Activated CD8-positive, alpha-beta T cell treated with anti-CD3 and anti-CD28 coated beads, Interleukin-2, amount 10 ng/mL, durations not matched to agents 7 days and 5 days (primary cell): Measurements from ENCODE around the gene MSI2. TPM values are rescaled to one million over a fixed set of nuclear protein-coding genes. Genes with fewer than 3 reads are reported as not detected.

Experiments used
- ATAC-seq: fragments of 150-1000 bp; cut with Tn5 transposase; one replicate; pipeline ENCODE4 v1.10.0; 2021; ENCODE audit warnings: moderate library complexity
- CTCF ChIA-PET: fragments of 350-600 bp; sonication (Branson Sonifier 250); formaldehyde crosslinking; loops from one replicate; lab custom pipeline; 2021; ENCODE audit warnings: antibody characterized with exemption; lab: Charles Lee
- POLR2A ChIA-PET: fragments of 350-600 bp; sonication (Branson Sonifier 250); formaldehyde crosslinking; loops from one replicate; lab custom pipeline; 2021; ENCODE audit warnings: antibody characterized with exemption; lab: Charles Lee
- DNase-seq: peaks from one replicate; pipeline ENCODE4 v3.0.0-alpha.2; 2020
- H3K27ac Mint-ChIP-seq: one replicate; pipeline ENCODE4 v1.8.0; 2021; ENCODE audit warnings: mild to moderate bottlenecking, mixed read lengths
- H3K27me3 Mint-ChIP-seq: one replicate; pipeline ENCODE4 v1.8.0; 2021; ENCODE audit warnings: low read depth, mixed read lengths
- H3K36me3 Mint-ChIP-seq: one replicate; pipeline ENCODE4 v1.8.0; 2021; ENCODE audit warnings: low read depth, mixed read lengths
- H3K4me1 Mint-ChIP-seq: one replicate; pipeline ENCODE4 v1.8.0; 2021; ENCODE audit warnings: low read depth, mixed read lengths
- H3K4me3 Mint-ChIP-seq: one replicate; pipeline ENCODE4 v1.8.0; 2021; ENCODE audit warnings: mild to moderate bottlenecking, mixed read lengths
- H3K9me3 Mint-ChIP-seq: one replicate; pipeline ENCODE4 v1.8.0; 2022; ENCODE audit warnings: mixed read lengths; ENCODE audit not compliant: insufficient read depth
- total RNA-seq, 2 experiments: library from RNA; stranded (reverse); gene quantifications; one replicate each; pipeline ENCODE4 v1.2.3, GENCODE V29; 2021

Gene MSI2
- total RNA-seq, 2 experiments from 2014 or later, result 123 to 125 TPM

GRCh38 chr17:57640079-57640478 is 383.8 kb downstream of the MSI2 start:
- peaks cover 12% of the 10 kb centered on the region for H3K36me3 Mint-ChIP-seq
- no peak overlapping the region for H3K4me3 Mint-ChIP-seq
- no peaks in the 10 kb centered on the region for H3K9me3 Mint-ChIP-seq
- no peak overlapping the region for H3K27ac Mint-ChIP-seq
- H3K27me3 Mint-ChIP-seq, result no peaks in the 10 kb centered on the region
- H3K4me1 Mint-ChIP-seq, result no peaks in the 10 kb centered on the region
- DNase-seq (no peak), ATAC-seq (no peak)
- POLR2A ChIA-PET, result no interaction called here
- CTCF ChIA-PET, result interaction anchor here (0.8 kb wide), 1 partner anchor 32 kb away, joined by 3 read pairs; no protein-coding TSS in a partner anchor

DNA sequence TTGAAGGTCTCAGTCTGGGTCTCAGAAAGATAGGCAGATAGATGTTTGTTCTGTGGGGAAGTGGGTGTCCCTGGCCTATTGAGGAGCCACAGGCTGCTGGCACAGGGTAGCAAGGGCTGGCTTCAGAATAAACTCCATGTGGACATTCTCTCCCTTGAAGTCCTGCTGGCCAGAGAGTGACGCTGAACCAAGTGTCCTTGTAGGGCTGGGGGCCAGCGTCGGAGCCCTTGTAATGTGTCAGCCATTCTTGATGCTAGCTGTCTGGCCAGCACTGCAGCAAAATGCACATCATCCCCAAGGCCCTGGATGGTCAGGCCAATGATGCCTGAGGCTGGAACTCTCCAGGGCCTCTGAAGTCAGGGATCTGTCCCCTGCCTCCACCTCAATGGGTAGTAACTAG is 385.4 kb downstream of the MSI2 start:
- H3K36me3 Mint-ChIP-seq, result peaks cover 13% of the 10 kb centered on the region
- ChIA-PET CTCF (interaction anchor here (1.0 to 3.5 kb wide), 4 partner anchors 30 to 399 kb away, joined by 4 to 26 read pairs (median 9); no protein-coding TSS in a partner anchor), POLR2A (no interaction called here)
- no peak for DNase-seq
- no peak overlapping the region for H3K27ac Mint-ChIP-seq
- no peaks in the 10 kb centered on the region for H3K27me3 Mint-ChIP-seq
- H3K9me3 Mint-ChIP-seq, result no peaks in the 10 kb centered on the region
- H3K4me3 Mint-ChIP-seq, result no peak overlapping the region
- peaks cover 11% of the 10 kb centered on the region for H3K4me1 Mint-ChIP-seq
- no peak for ATAC-seq

GRCh38 chr17:57643062-57643461 is 386.7 kb downstream of the MSI2 start:
- Mint-ChIP-seq H3K36me3 (peaks cover 15% of the 10 kb centered on the region), H3K27me3 (no peaks in the 10 kb centered on the region)

GRCh38 chr17:57644326-57644725 is 388.0 kb downstream of the MSI2 start:
- Mint-ChIP-seq H3K27me3 (no peaks in the 10 kb centered on the region), H3K4me1 (peaks cover 12% of the 10 kb centered on the region), H3K36me3 (peaks cover 11% of the 10 kb centered on the region), H3K27ac (peak overlapping the region; percentile 17), H3K9me3 (no peaks in the 10 kb centered on the region), H3K4me3 (no peak overlapping the region)
- POLR2A ChIA-PET, result interaction anchor here (0.6 kb wide), 1 partner anchor 45 kb away, joined by 4 read pairs; no protein-coding TSS in a partner anchor
- DNase-seq (no peak), ATAC-seq (no peak)
- CTCF ChIA-PET, result no interaction called here

More at GRCh38 chr17:57643062-57643461, 386.7 kb downstream of the MSI2 start:
- Mint-ChIP-seq H3K9me3 (no peaks in the 10 kb centered on the region), H3K4me1 (peaks cover 12% of the 10 kb centered on the region), H3K4me3 (no peak overlapping the region), H3K27ac (no peak overlapping the region)
- DNase-seq (no peak), ATAC-seq (no peak)
- POLR2A ChIA-PET, result no interaction called here
- CTCF ChIA-PET, result interaction anchor here (1.0 to 3.5 kb wide), 3 partner anchors 29 to 140 kb away, joined by 4 to 26 read pairs (median 14); no protein-coding TSS in a partner anchor

GRCh38 chr17:57645950-57646665 is 389.8 kb downstream of the MSI2 start:
- Mint-ChIP-seq H3K36me3 (peaks cover 9% of the 10 kb centered on the region), H3K4me1 (peaks cover 12% of the 10 kb centered on the region), H3K4me3 (no peak overlapping the region), H3K27ac (peak overlapping the region; percentile 5), H3K27me3 (no peaks in the 10 kb centered on the region), H3K9me3 (no peaks in the 10 kb centered on the region)
- DNase-seq (peak; percentile 37), ATAC-seq (peak; percentile 68)
- CTCF ChIA-PET, result interaction anchor here (0.9 to 1.6 kb wide), 5 partner anchors 25 to 187 kb away, joined by 3 to 4 read pairs (median 3); no protein-coding TSS in a partner anchor
- POLR2A ChIA-PET, result no interaction called here

DNA sequence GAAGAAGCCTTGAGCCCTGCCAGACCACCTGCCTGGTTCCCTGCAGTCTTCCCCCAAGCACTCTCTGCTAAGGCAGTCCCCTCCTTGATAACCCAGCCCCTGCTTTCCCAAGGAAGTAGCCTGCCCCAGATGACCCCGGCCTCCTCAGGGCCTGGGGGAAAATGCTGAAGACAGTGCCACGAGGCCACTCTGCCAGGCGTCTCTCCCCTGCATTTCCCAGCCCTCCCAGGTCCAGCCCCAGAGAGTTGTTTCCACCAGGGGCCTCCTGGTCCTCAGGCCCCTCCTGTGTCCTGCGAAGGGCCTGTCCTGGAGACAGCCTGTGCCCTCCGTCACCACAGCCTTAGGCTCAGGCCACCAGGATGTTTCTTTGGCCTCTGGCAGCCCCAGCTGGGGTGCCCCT is 392.4 kb downstream of the MSI2 start:
- ATAC-seq (no peak), DNase-seq (no peak)
- Mint-ChIP-seq H3K9me3 (no peaks in the 10 kb centered on the region), H3K27ac (no peak overlapping the region), H3K27me3 (no peaks in the 10 kb centered on the region), H3K36me3 (peaks cover 10% of the 10 kb centered on the region), H3K4me1 (peaks cover 14% of the 10 kb centered on the region), H3K4me3 (no peak overlapping the region)
- CTCF ChIA-PET, result no interaction called here
- POLR2A ChIA-PET, result no interaction called here

DNA sequence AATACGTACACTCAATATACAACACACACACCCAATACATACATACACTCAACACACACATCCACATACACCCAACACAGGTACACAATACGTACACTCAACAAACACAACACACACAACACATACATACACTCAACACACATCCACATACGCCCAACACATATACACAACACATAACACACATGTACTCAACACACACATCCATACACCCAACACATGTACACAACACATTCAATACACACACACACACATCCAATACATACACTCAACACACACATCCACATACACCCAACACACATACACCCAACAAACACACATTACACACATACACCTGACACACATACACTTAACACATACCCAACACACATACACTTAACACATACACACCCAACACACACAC is 392.9 kb downstream of the MSI2 start:
- DNase-seq (no peak), ATAC-seq (no peak)
- Mint-ChIP-seq H3K9me3 (no peaks in the 10 kb centered on the region), H3K4me1 (peaks cover 15% of the 10 kb centered on the region), H3K27me3 (no peaks in the 10 kb centered on the region), H3K27ac (no peak overlapping the region), H3K36me3 (peaks cover 10% of the 10 kb centered on the region), H3K4me3 (no peak overlapping the region)
- ChIA-PET CTCF (no interaction called here), POLR2A (no interaction called here)

GRCh38 chr17:57649731-57650484 is 393.6 kb downstream of the MSI2 start:
- H3K9me3 Mint-ChIP-seq, result no peaks in the 10 kb centered on the region
- ChIA-PET CTCF (no interaction called here), POLR2A (no interaction called here)
- peaks cover 15% of the 10 kb centered on the region for H3K4me1 Mint-ChIP-seq
- peak overlapping the region; percentile 41 for H3K27ac Mint-ChIP-seq
- DNase-seq, result no peak
- no peak overlapping the region for H3K4me3 Mint-ChIP-seq
- H3K36me3 Mint-ChIP-seq, result peaks cover 6% of the 10 kb centered on the region
- H3K27me3 Mint-ChIP-seq, result no peaks in the 10 kb centered on the region
- ATAC-seq, result no peak

DNA sequence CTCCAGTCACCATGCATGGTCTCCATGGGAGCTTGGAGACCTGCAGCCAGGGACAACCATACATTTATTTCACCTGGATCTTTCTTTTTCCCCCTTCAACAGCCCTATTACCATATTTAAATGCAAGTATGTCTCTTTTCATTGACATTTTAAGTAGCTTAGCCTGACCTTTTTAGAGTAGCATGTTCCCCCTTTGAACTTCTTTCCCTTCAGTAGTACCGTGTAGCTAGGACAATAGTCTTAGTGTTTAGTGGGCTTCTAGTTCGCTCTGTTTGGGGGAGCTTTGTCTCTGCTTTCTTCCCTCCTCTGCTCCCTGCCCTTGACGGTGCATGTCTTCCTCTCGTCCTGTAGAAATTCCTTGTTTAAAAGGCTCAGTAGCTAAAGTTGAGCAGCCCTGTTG is 394.2 kb downstream of the MSI2 start:
- Mint-ChIP-seq H3K27me3 (no peaks in the 10 kb centered on the region), H3K36me3 (peaks cover 8% of the 10 kb centered on the region), H3K9me3 (no peaks in the 10 kb centered on the region), H3K27ac (no peak overlapping the region), H3K4me3 (no peak overlapping the region), H3K4me1 (peaks cover 17% of the 10 kb centered on the region)
- ChIA-PET POLR2A (no interaction called here), CTCF (interaction anchor here (0.7 kb wide), 2 partner anchors 12 to 21 kb away, joined by 3 to 4 read pairs; no protein-coding TSS in a partner anchor)
- DNase-seq, result no peak
- no peak for ATAC-seq

DNA sequence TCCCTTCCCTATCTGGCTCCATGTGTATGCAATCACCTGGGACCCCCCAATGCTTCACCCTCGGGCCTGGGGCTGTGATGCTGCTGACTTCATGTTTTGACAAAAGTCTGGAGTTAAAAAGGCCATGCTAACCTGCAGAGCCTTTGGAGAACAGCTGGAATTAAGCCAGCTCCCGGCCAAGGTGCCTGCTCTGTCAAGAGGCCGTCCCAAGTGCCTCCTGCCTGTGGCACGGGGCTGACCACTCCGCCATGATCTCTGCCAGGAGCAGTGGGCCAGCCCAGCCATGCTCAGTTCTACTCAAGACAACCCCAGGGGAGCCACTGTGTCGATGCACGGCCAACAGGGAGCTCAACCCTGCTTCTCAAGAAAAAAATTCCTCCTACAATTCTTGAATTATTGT is 395.1 kb downstream of the MSI2 start:
- DNase-seq, result no peak
- H3K27me3 Mint-ChIP-seq, result no peaks in the 10 kb centered on the region
- H3K4me3 Mint-ChIP-seq, result no peak overlapping the region
- POLR2A ChIA-PET, result no interaction called here
- peaks cover 10% of the 10 kb centered on the region for H3K36me3 Mint-ChIP-seq
- H3K9me3 Mint-ChIP-seq, result no peaks in the 10 kb centered on the region
- H3K27ac Mint-ChIP-seq, result no peak overlapping the region
- ATAC-seq, result no peak
- CTCF ChIA-PET, result no interaction called here
- peaks cover 10% of the 10 kb centered on the region for H3K4me1 Mint-ChIP-seq

DNA sequence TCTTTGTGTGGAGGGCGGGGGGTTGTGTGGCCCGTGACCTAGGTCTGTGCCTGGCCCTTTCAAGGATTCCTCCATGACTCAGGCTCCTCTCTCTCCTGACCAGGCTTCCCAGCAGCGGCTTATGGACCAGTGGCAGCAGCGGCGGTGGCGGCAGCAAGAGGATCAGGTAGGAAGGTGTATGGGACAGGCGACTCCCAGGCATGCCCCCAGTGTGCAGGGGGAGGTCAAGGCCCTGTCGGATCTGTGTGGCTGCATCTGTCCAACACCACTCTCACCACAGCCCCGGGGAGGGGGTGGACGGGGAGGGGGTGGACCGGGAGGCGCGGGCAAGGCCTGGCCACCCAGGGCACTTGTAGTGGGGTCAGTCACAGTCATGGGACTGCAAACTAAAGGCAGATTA is 395.7 kb downstream of the MSI2 start:
- POLR2A ChIA-PET, result no interaction called here
- H3K27ac Mint-ChIP-seq, result no peak overlapping the region
- peaks cover 8% of the 10 kb centered on the region for H3K36me3 Mint-ChIP-seq
- peaks cover 5% of the 10 kb centered on the region for H3K4me1 Mint-ChIP-seq
- H3K4me3 Mint-ChIP-seq, result no peak overlapping the region
- CTCF ChIA-PET, result no interaction called here
- DNase-seq, result no peak
- H3K9me3 Mint-ChIP-seq, result no peaks in the 10 kb centered on the region
- no peak for ATAC-seq
- no peaks in the 10 kb centered on the region for H3K27me3 Mint-ChIP-seq

- Mint-ChIP-seq H3K4me3 (no peak overlapping the region), H3K4me1 (peaks cover 5% of the 10 kb centered on the region), H3K36me3 (peaks cover 8% of the 10 kb centered on the region), H3K27ac (no peak overlapping the region), H3K27me3 (no peaks in the 10 kb centered on the region), H3K9me3 (no peaks in the 10 kb centered on the region)
- ATAC-seq (no peak), DNase-seq (no peak)
- ChIA-PET POLR2A (no interaction called here), CTCF (interaction anchor here (1.2 kb wide), 1 partner anchor 19 kb away, joined by 3 read pairs; no protein-coding TSS in a partner anchor)
Observed at GRCh38 chr17:57652811-57653210, 396.5 kb downstream of the MSI2 start.
